Measurements from ENCODE around the gene SRRM3.

DNA sequence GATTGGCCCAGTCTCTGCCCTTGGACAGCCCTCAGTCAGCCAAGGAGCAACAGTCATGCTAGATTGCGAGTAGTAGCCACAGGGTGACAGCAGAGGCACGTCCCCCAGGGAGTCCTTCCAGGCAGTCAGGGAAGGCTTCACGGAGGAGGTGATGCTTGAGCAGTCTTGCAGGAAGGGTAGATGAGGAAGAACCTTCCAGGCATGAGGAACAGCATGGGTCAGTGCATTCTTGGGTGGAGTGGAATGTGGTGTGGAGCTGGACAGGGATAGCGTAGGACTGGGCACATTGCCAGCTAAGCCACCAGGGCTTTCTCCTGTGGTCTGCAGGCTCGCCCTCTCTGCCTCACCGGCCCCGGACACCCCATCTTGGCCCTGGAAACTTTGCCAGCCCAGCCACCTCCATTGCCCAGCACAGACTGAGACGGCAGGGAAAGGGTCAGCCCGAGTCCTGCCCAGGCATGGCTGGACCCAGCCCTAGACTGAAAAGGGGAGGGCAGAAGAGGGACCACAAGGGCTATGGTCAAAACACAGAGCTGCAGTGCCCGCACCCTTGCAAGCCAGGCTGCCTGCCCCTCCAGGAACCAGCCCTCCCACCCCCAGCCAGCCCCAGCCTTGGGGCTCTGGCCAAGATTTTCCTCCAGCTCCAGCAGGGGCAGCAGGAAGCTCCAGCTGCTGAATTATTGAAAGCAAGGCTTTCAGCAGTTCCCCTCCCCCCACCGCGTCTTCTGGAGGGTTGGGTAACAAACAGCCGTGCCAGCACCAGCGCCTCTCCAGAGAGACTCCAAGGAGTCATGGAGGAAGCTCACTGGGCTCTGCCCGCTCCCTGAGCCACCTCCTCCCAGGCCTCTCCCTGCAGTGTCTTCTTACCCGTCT, 18.7 kb downstream of the SRRM3 start:
- TF ChIP-seq POLR2A (IDR thresholded peaks at IDR 0.05; ENCODE audit: low read depth, low read length) (no peak), POLR2AphosphoS5 (IDR thresholded peaks at IDR 0.05; ENCODE audit: low read depth, low read length) (no peak)

Data from GM12891 (cell line).